Small intestine (tissue), 7 donors: ENCODE results near the gene JAKMIP2. TPM values are rescaled to one million over a fixed set of nuclear protein-coding genes. Genes with fewer than 3 reads are reported as not detected.

Source experiments
- DNase-seq, 2 donors: peaks; one replicate each; pipeline versions ENCODE4 v3.0.0 to v3.0.0-alpha.2; 2013
- FAIRE-seq: peaks from 2 replicates; lab custom pipeline; 2012; peaks lifted over from hg19 to GRCh38; lab: Jason Lieb, UNC
- H3K27ac ChIP-seq, 3 donors: one replicate each; pipeline ENCODE4 v1.5.1; 2013; ENCODE audit warnings: low read length in 2 of 3, mild to moderate bottlenecking in 2 of 3, control low read depth in 1 of 3, inconsistent platforms in 1 of 3, low read depth in 1 of 3, moderate library complexity in 1 of 3
- H3K27me3 ChIP-seq, 3 donors: one replicate each; pipeline ENCODE4 v1.6.1; 2013; ENCODE audit warnings: low read length in 3 of 3, inconsistent platforms in 1 of 3; ENCODE audit not compliant: control insufficient read depth in 3 of 3, insufficient read depth in 3 of 3
- H3K36me3 ChIP-seq, 3 donors: one replicate each; pipeline ENCODE4 v1.6.1; 2013; ENCODE audit warnings: low read length in 3 of 3, inconsistent platforms in 1 of 3, low read depth in 1 of 3, mild to moderate bottlenecking in 1 of 3, moderate library complexity in 1 of 3; ENCODE audit not compliant: control insufficient read depth in 3 of 3, insufficient read depth in 2 of 3
- H3K4me1 ChIP-seq, 3 donors: one replicate each; pipeline ENCODE4 v1.6.1; 2013; ENCODE audit warnings: low read length in 2 of 3, inconsistent platforms in 1 of 3, low read depth in 1 of 3, mild to moderate bottlenecking in 1 of 3, moderate library complexity in 1 of 3; ENCODE audit not compliant: control insufficient read depth in 3 of 3, insufficient read depth in 2 of 3
- H3K4me3 ChIP-seq, 3 donors: one replicate each; pipeline ENCODE4 v1.5.1; 2013; ENCODE audit warnings: low read length in 3 of 3, control low read depth in 1 of 3, inconsistent platforms in 1 of 3, low read depth in 1 of 3, mild to moderate bottlenecking in 1 of 3, moderate library complexity in 1 of 3
- H3K9me3 ChIP-seq, 2 donors: one replicate each; pipeline ENCODE4 v1.6.1; 2013; ENCODE audit warnings: low read depth in 1 of 2, low read length in 1 of 2; ENCODE audit not compliant: control insufficient read depth in 2 of 2, insufficient read depth in 1 of 2
- WGBS, 3 donors: extraction: QIAGEN DNeasy Blood & Tissue Kit; methylation state at CpG; one replicate each; pipeline ENCODE4 v1.1.7; 2013; 5-methylcytosine and 5-hydroxymethylcytosine counted together
- polyA plus RNA-seq, 4 donors: library from polyadenylated mRNA; stranded (reverse) in 3 of 4; unstranded in 1 of 4; fragments of 200-250 nt in 3 of 4; fragments of 120-200 nt in 1 of 4; gene quantifications; one replicate each; pipeline versions ENCODE4 v1.2.1 to v1.2.3, GENCODE V29; 2013
- donor health status: healthy with polysubstance abuse.
- donor health status: control.
- donor health status: control.
- donor health status: Bipolar disorder and iron deficiency.
- donor health status: healthy.

JAKMIP2 gene
- polyA plus RNA-seq, 4 donors: 0.22 to 1.0 (median 0.42) TPM

- H3K9me3 ChIP-seq: no peaks in the 10 kb centered on the region
- H3K4me1 ChIP-seq: no peaks in the 10 kb centered on the region
- H3K36me3 ChIP-seq: no peaks in the 10 kb centered on the region
- peaks cover 0 to 3% (median 0%) of the 10 kb centered on the region in 3 donors for H3K27me3 ChIP-seq
- H3K27ac ChIP-seq: no peak overlapping the region
- FAIRE-seq: no peak
- no peak overlapping the region for H3K4me3 ChIP-seq
- WGBS, 3 donors: 64 to 76% (median 76%) methylated on average over 3 of the region's 3 CpGs
- no peak for DNase-seq
These were observed 91.4 kb downstream of the JAKMIP2 start for GRCh38 chr5:147691130-147691529.

GRCh38 chr5:147690595-147690994 lies 91.9 kb downstream of the JAKMIP2 start:
- H3K27me3 ChIP-seq: peaks cover 0 to 3% (median 0%) of the 10 kb centered on the region in 3 donors
- H3K27ac ChIP-seq: no peak overlapping the region
- no peaks in the 10 kb centered on the region for H3K4me1 ChIP-seq
- FAIRE-seq: no peak
- DNase-seq: peak; percentile 25 to 39
- H3K36me3 ChIP-seq: no peaks in the 10 kb centered on the region
- no peaks in the 10 kb centered on the region for H3K9me3 ChIP-seq
- no peak overlapping the region for H3K4me3 ChIP-seq
- WGBS, 3 donors: 37 to 64% (median 43%) methylated on average over 2 of the region's 2 CpGs

DNA sequence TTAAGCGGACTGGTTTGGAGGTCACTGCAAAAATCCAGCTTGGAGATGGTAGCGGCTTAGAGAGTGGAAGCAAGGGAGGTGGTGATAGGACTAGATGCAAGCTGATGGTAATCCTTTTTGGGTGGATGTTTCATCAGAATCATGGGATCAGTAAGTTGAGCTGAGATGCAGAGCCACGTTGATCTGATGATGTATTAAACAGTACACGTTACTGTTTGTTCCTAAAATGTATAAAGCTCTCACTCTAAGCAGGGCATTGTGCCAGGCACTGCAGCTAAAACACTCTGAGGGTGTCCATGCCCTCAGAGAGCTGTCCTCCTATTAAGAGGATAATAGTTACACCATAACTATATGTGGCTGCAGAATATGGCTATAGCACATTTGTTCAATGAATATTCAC lies 93.1 kb downstream of the JAKMIP2 start:
- Histone ChIP-seq H3K4me3 (no peak overlapping the region), H3K27me3 (peaks cover 0 to 3% (median 0%) of the 10 kb centered on the region in 3 donors), H3K9me3 (no peaks in the 10 kb centered on the region), H3K4me1 (no peaks in the 10 kb centered on the region), H3K27ac (no peak overlapping the region), H3K36me3 (no peaks in the 10 kb centered on the region)
- WGBS, 3 donors: 75 to 87% (median 81%) methylated on average over 4 of the region's 4 CpGs
- DNase-seq (no peak), FAIRE-seq (no peak)

DNA sequence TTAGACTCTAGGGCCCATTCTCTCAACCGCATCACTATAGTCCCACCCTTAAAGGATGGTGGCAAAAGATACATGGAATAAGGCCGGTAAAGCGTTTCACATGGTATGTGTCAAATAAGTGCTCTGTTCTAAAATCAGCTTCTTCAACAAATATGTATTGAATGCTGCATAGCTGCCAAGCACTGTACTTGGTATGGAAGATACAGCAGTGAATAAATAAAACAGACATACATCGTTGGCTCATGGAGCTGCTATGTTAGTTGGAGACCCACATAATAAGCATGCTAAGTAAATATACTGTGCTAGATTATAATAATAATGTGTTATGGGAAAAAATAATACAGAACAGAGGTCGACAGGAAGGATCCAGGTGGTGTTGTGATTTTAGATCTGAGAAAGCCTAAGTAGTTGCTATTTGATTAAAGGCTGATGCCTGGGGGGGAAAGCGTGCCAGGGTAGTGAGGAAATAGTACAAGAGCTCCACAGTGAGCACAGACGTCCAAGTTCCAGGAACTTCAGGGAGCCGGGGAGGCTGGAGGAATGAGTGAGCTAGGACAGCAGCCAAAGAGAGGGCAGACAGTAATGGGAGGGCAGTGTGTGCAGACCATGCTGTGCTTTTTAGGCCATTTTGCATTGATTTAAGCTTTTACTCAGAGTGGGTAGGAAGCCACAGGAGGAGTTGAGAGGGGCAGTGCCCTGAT lies 93.7 kb downstream of the JAKMIP2 start:
- Histone ChIP-seq H3K27ac (no peak overlapping the region), H3K4me1 (no peaks in the 10 kb centered on the region), H3K9me3 (no peaks in the 10 kb centered on the region), H3K4me3 (no peak overlapping the region), H3K36me3 (no peaks in the 10 kb centered on the region), H3K27me3 (peaks cover 0 to 3% (median 0%) of the 10 kb centered on the region in 3 donors)
- no peak for DNase-seq
- FAIRE-seq: no peak
- 59 to 71% (median 64%) methylated on average over 8 of the region's 8 CpGs for WGBS, 3 donors

- no peak for FAIRE-seq
- no peaks in the 10 kb centered on the region for H3K4me1 ChIP-seq
These were observed 95.4 kb downstream of the JAKMIP2 start for GRCh38 chr5:147687118-147687517.

DNA sequence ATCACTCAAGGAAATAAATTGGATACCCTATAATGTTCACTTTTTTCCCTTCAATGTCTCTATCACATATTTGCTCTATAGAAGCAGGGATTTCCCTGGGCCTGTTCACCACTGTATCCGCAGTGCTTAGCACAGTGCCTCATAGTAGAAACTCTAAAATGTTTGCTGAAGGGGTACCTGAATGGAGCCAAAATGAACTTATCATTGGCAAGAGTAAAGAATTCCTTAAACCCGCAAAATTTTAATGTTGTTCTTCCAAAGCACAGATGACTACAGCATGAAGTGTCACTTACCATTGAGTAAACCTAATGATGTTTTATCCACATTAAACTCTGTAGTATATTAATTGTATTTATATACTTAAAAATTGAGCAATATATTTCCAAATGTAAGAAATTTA lies 96.1 kb downstream of the JAKMIP2 start:
- Histone ChIP-seq H3K9me3 (no peaks in the 10 kb centered on the region), H3K4me1 (no peaks in the 10 kb centered on the region), H3K36me3 (no peaks in the 10 kb centered on the region), H3K27ac (no peak overlapping the region), H3K4me3 (no peak overlapping the region), H3K27me3 (peaks cover 0 to 3% (median 0%) of the 10 kb centered on the region in 3 donors)
- FAIRE-seq (no peak), DNase-seq (no peak)
- 92 to 97% (median 94%) methylated on average over 2 of the region's 2 CpGs for WGBS, 3 donors

More at GRCh38 chr5:147687118-147687517, 95.4 kb downstream of the JAKMIP2 start:
- no peak overlapping the region for H3K4me3 ChIP-seq
- H3K27ac ChIP-seq: no peak overlapping the region
- no peak for DNase-seq
- no peaks in the 10 kb centered on the region for H3K36me3 ChIP-seq
- peaks cover 0 to 3% (median 0%) of the 10 kb centered on the region in 3 donors for H3K27me3 ChIP-seq
- 67 to 75% (median 71%) methylated on average over 2 of the region's 2 CpGs for WGBS, 3 donors
- no peaks in the 10 kb centered on the region for H3K9me3 ChIP-seq

GRCh38 chr5:147685993-147686392 lies 96.5 kb downstream of the JAKMIP2 start:
- H3K9me3 ChIP-seq: no peaks in the 10 kb centered on the region
- no peaks in the 10 kb centered on the region for H3K4me1 ChIP-seq
- FAIRE-seq (no peak), DNase-seq (no peak)
- no peak overlapping the region for H3K27ac ChIP-seq
- WGBS, 3 donors: 70 to 77% (median 72%) methylated on average over 3 of the region's 3 CpGs
- H3K27me3 ChIP-seq: peaks cover 0 to 3% (median 0%) of the 10 kb centered on the region in 3 donors
- no peaks in the 10 kb centered on the region for H3K36me3 ChIP-seq
- no peak overlapping the region for H3K4me3 ChIP-seq

DNA sequence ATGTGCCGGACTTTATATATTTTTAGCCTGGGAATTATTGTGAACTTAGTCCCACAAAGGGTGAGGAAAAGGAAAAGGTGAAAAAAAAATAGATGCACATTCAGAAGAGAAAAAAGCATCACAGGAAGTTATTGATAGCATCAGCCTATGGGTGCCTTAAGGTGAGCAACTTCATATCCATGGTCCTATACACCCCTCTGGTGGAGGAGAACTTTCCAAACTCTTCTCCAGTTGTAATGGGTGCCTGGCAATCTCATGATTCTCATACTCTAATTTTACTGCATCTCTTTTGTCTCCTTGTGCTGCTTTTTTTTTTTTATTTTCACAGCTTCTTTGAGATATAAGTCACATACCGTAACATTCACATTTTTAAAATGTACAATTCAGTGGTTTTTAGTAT lies 107.4 kb downstream of the JAKMIP2 start:
- Histone ChIP-seq H3K4me1 (no peaks in the 10 kb centered on the region), H3K36me3 (no peaks in the 10 kb centered on the region), H3K27ac (no peak overlapping the region), H3K4me3 (no peak overlapping the region), H3K9me3 (no peaks in the 10 kb centered on the region), H3K27me3 (no peaks in the 10 kb centered on the region)
- 92 to 94% (median 92%) methylated on average over 2 of the region's 2 CpGs for WGBS, 3 donors
- DNase-seq (peak; percentile 27 to 32), FAIRE-seq (no peak)
